ENCODE data around the gene CELF1.

Gene CELF1

GRCh38 chr11:47508240-47508957 is 44.5 kb downstream of the CELF1 start:
- peaks cover 6% of the 10 kb centered on the region; the same call in 1 of the 2 replicates for H3F3A ChIP-seq (ENCODE audit: insufficient read depth, low read length)
- no peaks in the 10 kb centered on the region for H3K27me3 ChIP-seq (ENCODE audit: insufficient read depth, low read length)
- H3K4me1 ChIP-seq (ENCODE audit: insufficient read depth, low read length, severe bottlenecking) = peaks cover 65% of the 10 kb centered on the region
- no peak overlapping the region for H2AFZ ChIP-seq (ENCODE audit: low read length)
- TF ChIP-seq EZH2 (IDR thresholded peaks at IDR 0.05; ENCODE audit: borderline replicate concordance, low read length) = no peak
- TF ChIP-seq CTCF (IDR thresholded peaks at IDR 0.05; ENCODE audit: low read length) = no peak
- H4K20me1 ChIP-seq (ENCODE audit: insufficient read depth, low read length) = no peaks in the 10 kb centered on the region
- no peaks in the 10 kb centered on the region for H3K9me3 ChIP-seq (ENCODE audit: low read length)
- peak overlapping the region; percentile 12; the same call in 1 of the 2 replicates for H3K9ac ChIP-seq (ENCODE audit: low read length)
- no peak overlapping the region for H3K4me3 ChIP-seq (ENCODE audit: low read depth, low read length, poor library complexity, severe bottlenecking)
- peak overlapping the region; percentile 35 for H3K4me2 ChIP-seq (ENCODE audit: low read length)
- H3K27ac ChIP-seq (ENCODE audit: low read depth, low read length, poor library complexity, severe bottlenecking) = peak overlapping the region; percentile 76
- H3K36me3 ChIP-seq (ENCODE audit: insufficient read depth, low read length) = peaks cover 3% of the 10 kb centered on the region; the same call in 1 of the 2 replicates
- H3K79me2 ChIP-seq (ENCODE audit: insufficient read depth, low read length) = peaks cover 87% of the 10 kb centered on the region
- H3K9me2 ChIP-seq (ENCODE audit: low read depth, low read length) = no peaks in the 10 kb centered on the region

- Histone ChIP-seq H3K27ac (ENCODE audit: low read depth, low read length, poor library complexity, severe bottlenecking) (peak overlapping the region; percentile 76), H3K27me3 (ENCODE audit: insufficient read depth, low read length) (no peaks in the 10 kb centered on the region), H3K4me3 (ENCODE audit: low read depth, low read length, poor library complexity, severe bottlenecking) (no peak overlapping the region), H3K4me2 (ENCODE audit: low read length) (peak overlapping the region; percentile 35), H3K4me1 (ENCODE audit: insufficient read depth, low read length, severe bottlenecking) (peaks cover 58% of the 10 kb centered on the region), H2AFZ (ENCODE audit: low read length) (no peak overlapping the region), H4K20me1 (ENCODE audit: insufficient read depth, low read length) (no peaks in the 10 kb centered on the region), H3K9ac (ENCODE audit: low read length) (peak overlapping the region; percentile 12; the same call in 1 of the 2 replicates), H3F3A (ENCODE audit: insufficient read depth, low read length) (peaks cover 6% of the 10 kb centered on the region; the same call in 1 of the 2 replicates), H3K9me3 (ENCODE audit: low read length) (no peaks in the 10 kb centered on the region), H3K79me2 (ENCODE audit: insufficient read depth, low read length) (peaks cover 88% of the 10 kb centered on the region), H3K9me2 (ENCODE audit: low read depth, low read length) (no peaks in the 10 kb centered on the region), H3K36me3 (ENCODE audit: insufficient read depth, low read length) (peaks cover 10% of the 10 kb centered on the region; the same call in 1 of the 2 replicates)
- no peak for TF ChIP-seq EZH2 (IDR thresholded peaks at IDR 0.05; ENCODE audit: borderline replicate concordance, low read length)
- TF ChIP-seq CTCF (IDR thresholded peaks at IDR 0.05; ENCODE audit: low read length) = no peak
Measured at GRCh38 chr11:47507563-47508239, 45.2 kb downstream of the CELF1 start.

GRCh38 chr11:47506795-47507562 is 46.0 kb downstream of the CELF1 start:
- H3K4me2 ChIP-seq (ENCODE audit: low read length) = peak overlapping the region; percentile 35; the same call in 1 of the 2 replicates

More at GRCh38 chr11:47506795-47507562, 46.0 kb downstream of the CELF1 start:
- Histone ChIP-seq H3K4me1 (ENCODE audit: insufficient read depth, low read length, severe bottlenecking) (peaks cover 51% of the 10 kb centered on the region), H3K36me3 (ENCODE audit: insufficient read depth, low read length) (peaks cover 10% of the 10 kb centered on the region; the same call in 1 of the 2 replicates), H3K9me2 (ENCODE audit: low read depth, low read length) (no peaks in the 10 kb centered on the region), H2AFZ (ENCODE audit: low read length) (no peak overlapping the region), H3K9me3 (ENCODE audit: low read length) (no peaks in the 10 kb centered on the region), H4K20me1 (ENCODE audit: insufficient read depth, low read length) (no peaks in the 10 kb centered on the region), H3K27ac (ENCODE audit: low read depth, low read length, poor library complexity, severe bottlenecking) (peak overlapping the region; percentile 76), H3F3A (ENCODE audit: insufficient read depth, low read length) (peaks cover 6% of the 10 kb centered on the region; the same call in 1 of the 2 replicates), H3K9ac (ENCODE audit: low read length) (no peak overlapping the region; the same call in 1 of the 2 replicates), H3K79me2 (ENCODE audit: insufficient read depth, low read length) (peaks cover 85% of the 10 kb centered on the region), H3K4me3 (ENCODE audit: low read depth, low read length, poor library complexity, severe bottlenecking) (no peak overlapping the region), H3K27me3 (ENCODE audit: insufficient read depth, low read length) (no peaks in the 10 kb centered on the region)
- TF ChIP-seq EZH2 (IDR thresholded peaks at IDR 0.05; ENCODE audit: borderline replicate concordance, low read length) (no peak), CTCF (IDR thresholded peaks at IDR 0.05; ENCODE audit: low read length) (no peak)
